ENCODE measurements around the gene INSYN1. TPM values are rescaled to one million over a fixed set of nuclear protein-coding genes. Genes with fewer than 3 reads are reported as not detected.
A peak's percentile ranks its signal among the peaks of the same experiment; 100 is the strongest.
"Not testable (repeated sequence)": the region's sequence is repeated elsewhere in the genome, so short reads cannot be mapped to it uniquely, and the experiment has no call there.

Gene INSYN1
- total RNA-seq, 2 experiments from 2014 or later, result not detected

- H3K27me3 Mint-ChIP-seq, result peaks cover 14% of the 10 kb centered on the region
- H3K9me3 Mint-ChIP-seq, result no peaks in the 10 kb centered on the region
- H3K4me3 Mint-ChIP-seq, result no peak overlapping the region
- no peaks in the 10 kb centered on the region for H3K4me1 Mint-ChIP-seq
- no peaks in the 10 kb centered on the region for H3K36me3 Mint-ChIP-seq
- no peak overlapping the region for H3K27ac Mint-ChIP-seq
- no peak for DNase-seq
Observed at GRCh38 chr15:73716417-73716816, 36.7 kb downstream of the INSYN1 start.

GRCh38 chr15:73715417-73715816, 37.7 kb downstream of the INSYN1 start:
- H3K36me3 Mint-ChIP-seq, result no peaks in the 10 kb centered on the region
- no peak overlapping the region for H3K27ac Mint-ChIP-seq
- no peak for DNase-seq
- H3K4me1 Mint-ChIP-seq, result no peaks in the 10 kb centered on the region
- H3K27me3 Mint-ChIP-seq, result peaks cover 13% of the 10 kb centered on the region
- H3K9me3 Mint-ChIP-seq, result no peaks in the 10 kb centered on the region
- H3K4me3 Mint-ChIP-seq, result no peak overlapping the region

GRCh38 chr15:73714695-73715301, 38.4 kb downstream of the INSYN1 start:
- H3K9me3 Mint-ChIP-seq, result no peaks in the 10 kb centered on the region
- no peak overlapping the region for H3K4me3 Mint-ChIP-seq
- no peak overlapping the region for H3K27ac Mint-ChIP-seq
- DNase-seq, result no peak
- H3K36me3 Mint-ChIP-seq, result no peaks in the 10 kb centered on the region
- H3K27me3 Mint-ChIP-seq, result peaks cover 14% of the 10 kb centered on the region
- H3K4me1 Mint-ChIP-seq, result no peaks in the 10 kb centered on the region

GRCh38 chr15:73712107-73712506, 41.0 kb downstream of the INSYN1 start:
- Mint-ChIP-seq H3K36me3 (no peaks in the 10 kb centered on the region), H3K9me3 (no peaks in the 10 kb centered on the region), H3K4me3 (no peak overlapping the region), H3K27me3 (peaks cover 14% of the 10 kb centered on the region), H3K4me1 (no peaks in the 10 kb centered on the region), H3K27ac (no peak overlapping the region)
- no peak for DNase-seq

GRCh38 chr15:73711526-73711925, 41.6 kb downstream of the INSYN1 start:
- Mint-ChIP-seq H3K4me3 (no peak overlapping the region), H3K4me1 (no peaks in the 10 kb centered on the region), H3K27me3 (peaks cover 14% of the 10 kb centered on the region), H3K36me3 (no peaks in the 10 kb centered on the region), H3K27ac (no peak overlapping the region), H3K9me3 (no peaks in the 10 kb centered on the region)
- DNase-seq, result no peak

DNA sequence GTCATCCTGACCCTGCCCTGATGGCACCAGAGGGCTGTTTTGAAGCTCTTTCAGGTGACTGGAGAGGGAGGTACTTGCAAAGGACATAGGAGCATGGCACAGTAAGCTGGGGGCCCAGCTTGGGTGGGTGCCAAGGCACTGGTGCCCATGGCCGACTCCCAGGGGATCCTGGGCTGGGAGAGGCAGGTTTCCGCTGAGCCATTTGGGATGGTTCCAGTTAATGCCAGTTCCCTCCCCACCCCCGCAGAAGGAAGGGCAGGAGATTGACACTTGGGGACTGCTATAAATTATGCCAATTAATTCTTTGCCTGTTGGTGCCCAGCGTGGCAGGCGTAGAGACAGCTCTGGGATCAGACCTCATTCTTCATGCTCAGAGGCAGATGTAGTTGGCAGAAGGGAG, 42.8 kb downstream of the INSYN1 start:
- no peak overlapping the region for H3K4me3 Mint-ChIP-seq
- no peak overlapping the region for H3K27ac Mint-ChIP-seq
- no peaks in the 10 kb centered on the region for H3K4me1 Mint-ChIP-seq
- H3K36me3 Mint-ChIP-seq, result no peaks in the 10 kb centered on the region
- peaks cover 19% of the 10 kb centered on the region for H3K27me3 Mint-ChIP-seq
- no peak for DNase-seq
- H3K9me3 Mint-ChIP-seq, result no peaks in the 10 kb centered on the region

- no peak for DNase-seq
- no peak overlapping the region for H3K4me3 Mint-ChIP-seq
- no peaks in the 10 kb centered on the region for H3K36me3 Mint-ChIP-seq
- no peak overlapping the region for H3K27ac Mint-ChIP-seq
- no peaks in the 10 kb centered on the region for H3K4me1 Mint-ChIP-seq
- H3K9me3 Mint-ChIP-seq, result no peaks in the 10 kb centered on the region
- H3K27me3 Mint-ChIP-seq, result peaks cover 26% of the 10 kb centered on the region
Observed at GRCh38 chr15:73709686-73710085, 43.5 kb downstream of the INSYN1 start.

- Mint-ChIP-seq H3K4me1 (no peaks in the 10 kb centered on the region), H3K27me3 (peaks cover 28% of the 10 kb centered on the region), H3K9me3 (no peaks in the 10 kb centered on the region), H3K36me3 (no peaks in the 10 kb centered on the region), H3K27ac (no peak overlapping the region), H3K4me3 (no peak overlapping the region)
- DNase-seq, result no peak
Observed at GRCh38 chr15:73709241-73709640, 43.9 kb downstream of the INSYN1 start.

DNA sequence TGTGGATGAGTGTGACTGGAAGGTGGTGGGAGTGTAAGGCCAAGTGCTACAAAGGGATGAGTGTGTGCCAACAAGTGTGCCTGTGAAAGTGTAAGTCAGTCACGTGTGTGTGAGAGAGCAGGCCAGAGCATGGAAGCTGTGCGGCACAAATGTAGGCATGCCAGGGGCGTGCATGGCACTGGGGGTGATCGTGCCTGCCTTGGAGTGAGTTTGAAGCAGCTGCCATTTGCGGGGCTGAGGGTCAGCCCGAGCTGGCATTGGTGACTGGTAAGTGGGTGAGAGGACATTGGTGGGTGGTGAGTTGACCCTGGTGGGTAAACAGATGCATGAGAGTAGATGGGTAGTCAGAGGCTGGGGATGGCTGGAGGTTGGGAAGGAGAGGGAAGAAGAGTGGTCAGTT, 44.5 kb downstream of the INSYN1 start:
- no peaks in the 10 kb centered on the region for H3K4me1 Mint-ChIP-seq

DNA sequence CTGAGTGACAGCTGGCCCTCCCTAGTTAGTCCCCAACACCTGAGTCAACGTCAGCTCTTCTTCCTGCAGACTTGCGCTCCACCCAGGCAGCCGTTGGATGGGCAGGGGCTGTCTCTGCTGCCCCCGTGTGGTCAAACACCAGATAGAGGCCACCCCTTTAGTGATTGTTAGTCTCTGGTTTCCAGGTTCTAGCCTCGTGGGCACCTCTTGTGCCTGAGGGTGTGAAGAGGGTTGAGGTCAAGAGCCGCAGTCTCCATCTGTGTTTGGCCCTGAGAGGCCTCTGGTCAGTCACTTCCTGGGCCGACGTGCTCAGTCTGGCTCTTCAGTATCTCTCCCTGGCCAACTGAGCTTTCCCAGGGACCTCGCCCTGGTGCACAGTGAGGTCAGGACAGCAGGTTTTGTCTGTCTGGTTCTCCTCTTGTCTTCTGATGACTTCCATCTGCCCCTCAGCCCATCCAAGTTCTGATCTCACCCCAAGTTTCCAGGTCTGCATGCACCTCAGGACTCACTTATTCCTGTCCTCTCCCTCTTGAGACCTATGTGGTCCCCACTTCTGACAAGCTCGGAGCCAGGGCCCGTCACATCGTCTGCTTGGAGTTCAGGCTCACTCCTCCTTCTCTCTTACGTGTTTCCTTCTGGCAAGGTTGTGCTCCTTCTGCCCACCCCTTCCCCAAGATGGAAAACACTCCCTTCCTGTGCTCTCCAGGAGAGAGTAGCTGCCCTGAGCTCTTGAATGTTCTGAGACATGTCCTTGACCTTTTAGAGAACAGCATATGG, 48.1 kb downstream of the INSYN1 start:
- Mint-ChIP-seq H3K9me3 (no peaks in the 10 kb centered on the region), H3K4me3 (no peak overlapping the region), H3K36me3 (no peaks in the 10 kb centered on the region), H3K27ac (no peak overlapping the region), H3K27me3 (peaks cover 24% of the 10 kb centered on the region), H3K4me1 (peaks cover 1% of the 10 kb centered on the region)
- DNase-seq, result peak; percentile 64

More for the DNA sequence above, 44.5 kb downstream of the INSYN1 start:
- no peaks in the 10 kb centered on the region for H3K9me3 Mint-ChIP-seq
- no peaks in the 10 kb centered on the region for H3K36me3 Mint-ChIP-seq
- no peak for DNase-seq
- no peak overlapping the region for H3K4me3 Mint-ChIP-seq
- no peak overlapping the region for H3K27ac Mint-ChIP-seq
- H3K27me3 Mint-ChIP-seq, result peaks cover 26% of the 10 kb centered on the region

DNA sequence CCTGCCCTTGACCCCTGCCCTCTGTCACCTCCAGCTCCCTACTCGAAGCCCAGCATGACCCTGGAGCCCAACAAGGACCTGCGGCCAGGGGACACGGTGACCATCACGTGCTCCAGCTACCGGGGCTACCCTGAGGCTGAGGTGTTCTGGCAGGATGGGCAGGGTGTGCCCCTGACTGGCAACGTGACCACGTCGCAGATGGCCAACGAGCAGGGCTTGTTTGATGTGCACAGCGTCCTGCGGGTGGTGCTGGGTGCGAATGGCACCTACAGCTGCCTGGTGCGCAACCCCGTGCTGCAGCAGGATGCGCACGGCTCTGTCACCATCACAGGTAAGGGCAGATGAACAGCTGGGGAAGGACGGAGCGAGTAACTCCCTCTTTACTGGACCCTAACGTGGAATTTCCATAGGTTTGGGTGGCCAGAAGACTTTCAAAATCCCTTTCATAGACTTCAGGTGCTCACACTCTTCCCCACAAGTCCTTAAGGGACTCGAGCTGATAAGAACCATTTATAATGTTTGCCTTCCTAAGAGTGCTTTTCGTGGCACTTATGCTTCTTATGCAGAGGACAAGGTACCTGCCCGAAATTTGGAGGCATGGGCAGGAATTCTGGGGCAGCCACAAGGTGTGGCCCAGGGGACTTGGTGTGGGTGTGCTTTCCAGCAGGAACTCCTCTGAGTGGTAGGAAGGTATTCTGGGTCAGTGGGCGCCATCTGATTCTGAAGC, 48.8 kb downstream of the INSYN1 start:
- not testable (repeated sequence) for H3K4me3 Mint-ChIP-seq, H3K36me3 Mint-ChIP-seq, H3K27ac Mint-ChIP-seq, DNase-seq, H3K4me1 Mint-ChIP-seq, H3K9me3 Mint-ChIP-seq
- H3K27me3 Mint-ChIP-seq, result peaks cover 31% of the 10 kb centered on the region

DNA sequence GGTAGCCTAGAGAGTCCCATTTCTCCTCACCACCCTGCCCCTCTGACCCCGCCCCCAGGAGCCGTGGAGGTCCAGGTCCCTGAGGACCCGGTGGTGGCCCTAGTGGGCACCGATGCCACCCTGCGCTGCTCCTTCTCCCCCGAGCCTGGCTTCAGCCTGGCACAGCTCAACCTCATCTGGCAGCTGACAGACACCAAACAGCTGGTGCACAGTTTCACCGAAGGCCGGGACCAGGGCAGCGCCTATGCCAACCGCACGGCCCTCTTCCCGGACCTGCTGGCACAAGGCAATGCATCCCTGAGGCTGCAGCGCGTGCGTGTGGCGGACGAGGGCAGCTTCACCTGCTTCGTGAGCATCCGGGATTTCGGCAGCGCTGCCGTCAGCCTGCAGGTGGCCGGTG, 49.5 kb downstream of the INSYN1 start:
- H3K27me3 Mint-ChIP-seq, result peaks cover 38% of the 10 kb centered on the region
- H3K4me1 Mint-ChIP-seq, H3K27ac Mint-ChIP-seq, H3K9me3 Mint-ChIP-seq, DNase-seq, H3K4me3 Mint-ChIP-seq, H3K36me3 Mint-ChIP-seq: not testable (repeated sequence)

DNA sequence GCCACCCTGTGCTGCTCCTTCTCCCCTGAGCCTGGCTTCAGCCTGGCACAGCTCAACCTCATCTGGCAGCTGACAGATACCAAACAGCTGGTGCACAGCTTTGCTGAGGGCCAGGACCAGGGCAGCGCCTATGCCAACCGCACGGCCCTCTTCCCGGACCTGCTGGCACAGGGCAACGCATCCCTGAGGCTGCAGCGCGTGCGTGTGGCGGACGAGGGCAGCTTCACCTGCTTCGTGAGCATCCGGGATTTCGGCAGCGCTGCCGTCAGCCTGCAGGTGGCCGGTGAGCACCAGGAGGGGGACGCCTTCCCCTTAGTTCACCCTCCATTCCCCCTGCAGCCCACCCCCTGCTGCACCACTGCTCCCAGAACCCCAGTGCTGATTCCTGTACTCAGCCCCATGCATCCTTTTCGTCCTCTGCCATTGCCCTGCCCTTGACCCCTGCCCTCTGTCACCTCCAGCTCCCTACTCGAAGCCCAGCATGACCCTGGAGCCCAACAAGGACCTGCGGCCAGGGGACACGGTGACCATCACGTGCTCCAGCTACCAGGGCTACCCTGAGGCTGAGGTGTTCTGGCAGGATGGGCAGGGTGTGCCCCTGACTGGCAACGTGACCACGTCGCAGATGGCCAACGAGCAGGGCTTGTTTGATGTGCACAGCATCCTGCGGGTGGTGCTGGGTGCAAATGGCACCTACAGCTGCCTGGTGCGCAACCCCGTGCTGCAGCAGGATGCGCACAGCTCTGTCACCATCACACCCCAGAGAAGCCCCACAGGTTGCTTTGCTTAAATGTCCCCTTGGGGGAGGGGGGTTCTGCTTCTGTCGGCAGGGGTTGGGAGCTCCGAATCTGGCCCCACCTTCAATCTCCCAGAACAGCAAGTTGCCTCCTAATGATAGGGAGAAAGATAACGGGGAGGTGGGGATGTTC, 50.6 kb downstream of the INSYN1 start:
- H3K27me3 Mint-ChIP-seq, result peaks cover 46% of the 10 kb centered on the region

DNA sequence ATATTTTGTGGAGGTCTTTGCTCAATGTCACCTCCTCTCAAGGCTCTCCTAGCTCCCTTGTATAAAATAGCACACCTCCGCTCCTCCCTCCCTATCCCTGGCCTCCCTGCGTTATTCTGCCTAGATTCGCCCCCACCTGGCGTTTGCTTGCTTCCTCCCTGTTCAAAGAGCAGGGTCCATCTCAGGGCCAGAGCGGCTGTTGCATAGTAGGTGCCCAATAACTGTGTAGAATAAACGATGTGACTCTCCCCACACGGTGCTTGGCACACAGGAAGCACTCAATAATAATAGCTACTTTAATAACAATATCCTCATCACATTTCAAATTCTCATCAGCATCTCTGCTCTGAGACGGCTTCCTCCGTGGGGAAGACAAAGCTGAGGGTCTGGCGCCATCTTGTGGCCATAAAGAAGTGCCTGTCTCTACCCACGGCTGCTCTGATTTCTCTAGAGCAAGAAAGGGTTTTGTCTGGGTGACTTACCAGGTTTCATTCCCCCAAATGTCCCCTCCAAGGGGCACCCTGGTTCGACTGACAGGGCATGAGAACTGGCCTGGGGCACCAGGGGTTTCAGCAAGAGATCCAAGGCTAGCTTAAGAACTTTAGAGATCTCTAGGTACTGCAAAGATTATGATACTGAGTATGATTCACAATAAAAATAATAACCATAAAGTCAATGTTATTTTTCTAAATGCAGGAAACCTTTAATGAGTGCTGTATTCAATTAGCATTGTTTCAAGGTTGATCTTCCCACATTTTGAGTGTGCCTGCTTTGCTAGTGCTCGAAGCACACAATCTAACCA, 52.9 kb downstream of the INSYN1 start:
- Mint-ChIP-seq H3K27ac (no peak overlapping the region), H3K27me3 (peaks cover 61% of the 10 kb centered on the region), H3K36me3 (no peaks in the 10 kb centered on the region), H3K9me3 (no peaks in the 10 kb centered on the region), H3K4me1 (peaks cover 19% of the 10 kb centered on the region), H3K4me3 (no peak overlapping the region)
- peak; percentile 61 for DNase-seq

More for the DNA sequence above, 50.6 kb downstream of the INSYN1 start:
- not testable (repeated sequence) for DNase-seq, H3K27ac Mint-ChIP-seq, H3K9me3 Mint-ChIP-seq, H3K36me3 Mint-ChIP-seq, H3K4me3 Mint-ChIP-seq, H3K4me1 Mint-ChIP-seq

Measured in activated naive CD8-positive, alpha-beta T cell treated with anti-CD3 and anti-CD28 coated beads for 36 hours (primary cell).